ENCODE results near the gene FGFR4.
"Not testable (repeated sequence)": the region's sequence is repeated elsewhere in the genome, so short reads cannot be mapped to it uniquely, and the experiment has no call there.

Gene FGFR4

GRCh38 chr5:177045631-177046030 is 41.1 kb upstream of the FGFR4 start:
- TF ChIP-seq CTCF (conservative IDR thresholded peaks at IDR 0.05; ENCODE audit: low read depth, low read length), result no peak
- DNase-seq (ENCODE audit: low read depth), result no peak
- H3K4me3 ChIP-seq (ENCODE audit: low read length), result no peak overlapping the region

GRCh38 chr5:177048531-177048930 is 38.2 kb upstream of the FGFR4 start:
- not testable (repeated sequence) for H3K4me3 ChIP-seq (ENCODE audit: low read length); DNase-seq (ENCODE audit: low read depth)

GRCh38 chr5:177049285-177049684 is 37.4 kb upstream of the FGFR4 start:
- TF ChIP-seq CTCF (conservative IDR thresholded peaks at IDR 0.05; ENCODE audit: low read depth, low read length), result no peak
- DNase-seq (ENCODE audit: low read depth), result no peak
- H3K4me3 ChIP-seq (ENCODE audit: low read length), result no peak overlapping the region

GRCh38 chr5:177064500-177065277 is 22.0 kb upstream of the FGFR4 start:
- no peak for DNase-seq (ENCODE audit: low read depth)
- no peak overlapping the region for H3K4me3 ChIP-seq (ENCODE audit: low read length)
- no peak for TF ChIP-seq CTCF (conservative IDR thresholded peaks at IDR 0.05; ENCODE audit: low read depth, low read length)

- DNase-seq (ENCODE audit: low read depth), result no peak
- H3K4me3 ChIP-seq (ENCODE audit: low read length), result no peak overlapping the region
- no peak for TF ChIP-seq CTCF (conservative IDR thresholded peaks at IDR 0.05; ENCODE audit: low read depth, low read length)
Observed at GRCh38 chr5:177065491-177065890, 21.2 kb upstream of the FGFR4 start.

- H3K4me3 ChIP-seq (ENCODE audit: low read length), result no peak overlapping the region
- DNase-seq (ENCODE audit: low read depth), result no peak
- TF ChIP-seq CTCF (conservative IDR thresholded peaks at IDR 0.05; ENCODE audit: low read depth, low read length), result no peak
Observed at GRCh38 chr5:177066224-177066623, 20.5 kb upstream of the FGFR4 start.

- TF ChIP-seq CTCF (conservative IDR thresholded peaks at IDR 0.05; ENCODE audit: low read depth, low read length), result no peak
- no peak for DNase-seq (ENCODE audit: low read depth)
- no peak overlapping the region for H3K4me3 ChIP-seq (ENCODE audit: low read length)
Observed at GRCh38 chr5:177067503-177067902, 19.2 kb upstream of the FGFR4 start.
